Activated CD4-positive, alpha-beta T cell treated with anti-CD3 and anti-CD28 coated beads, Interleukin-10, Interleukin-2, amounts not matched to agents 100 ng/mL and 50 ng/mL, durations not matched to agents 16 hours and 8 hours (primary cell): ENCODE measurements around the gene MRPS33.
"Not testable (repeated sequence)": the region's sequence is repeated elsewhere in the genome, so short reads cannot be mapped to it uniquely, and the experiment has no call there.

Experiments
- DNase-seq: peaks from one replicate; pipeline ENCODE4 v3.0.0-alpha.2; 2020

The MRPS33 gene

DNA sequence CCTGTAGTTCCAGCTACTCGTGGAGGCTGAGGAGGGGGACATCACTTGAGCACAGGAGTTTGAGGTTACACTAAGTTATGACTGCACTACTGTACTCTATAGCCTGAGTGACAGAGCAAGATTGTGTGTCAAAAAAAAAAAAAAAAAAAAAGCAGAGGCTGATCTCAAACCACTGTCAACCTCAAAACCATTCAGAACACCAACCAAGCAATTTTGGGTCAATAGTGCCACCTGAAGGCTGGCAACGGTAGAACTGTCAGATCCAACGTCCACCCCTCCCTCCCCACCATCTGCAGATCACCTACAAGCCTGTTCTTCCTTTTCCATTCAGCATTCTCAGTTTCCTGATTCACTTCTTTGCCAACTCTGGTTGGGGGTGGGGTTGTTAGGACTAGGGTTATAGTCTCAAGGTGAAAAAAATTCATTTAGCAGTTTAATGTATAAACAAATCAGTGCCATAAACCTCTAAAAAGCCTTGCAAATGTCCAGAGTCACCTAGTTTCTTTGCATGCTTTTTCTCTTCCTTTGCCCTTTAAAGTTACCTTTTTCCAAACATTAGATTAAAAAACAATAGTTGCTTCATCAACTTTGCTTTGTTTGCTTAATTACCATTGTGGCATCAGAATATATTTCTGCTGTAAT is 2.6 kb downstream of the MRPS33 start:
- DNase-seq: peak; percentile 86

DNA sequence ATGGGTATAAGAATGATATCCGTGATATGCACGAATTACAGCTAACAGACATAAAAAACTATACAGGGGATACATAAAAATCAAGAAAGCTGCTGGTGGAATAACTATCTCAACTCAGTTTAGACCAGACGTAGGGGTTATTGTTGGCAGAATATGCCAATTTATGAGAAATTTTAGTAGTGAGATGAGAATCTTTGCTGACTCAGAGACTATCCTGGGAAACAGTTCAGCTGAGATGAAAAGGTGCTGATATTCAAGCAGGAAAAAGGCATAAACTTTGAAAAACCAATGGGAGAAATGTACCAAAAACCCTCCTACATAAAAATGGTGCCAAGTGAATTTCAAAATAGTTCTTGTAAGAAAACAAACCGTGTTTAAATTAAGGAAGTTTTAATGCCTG is 3.3 kb downstream of the MRPS33 start:
- DNase-seq: no peak

DNA sequence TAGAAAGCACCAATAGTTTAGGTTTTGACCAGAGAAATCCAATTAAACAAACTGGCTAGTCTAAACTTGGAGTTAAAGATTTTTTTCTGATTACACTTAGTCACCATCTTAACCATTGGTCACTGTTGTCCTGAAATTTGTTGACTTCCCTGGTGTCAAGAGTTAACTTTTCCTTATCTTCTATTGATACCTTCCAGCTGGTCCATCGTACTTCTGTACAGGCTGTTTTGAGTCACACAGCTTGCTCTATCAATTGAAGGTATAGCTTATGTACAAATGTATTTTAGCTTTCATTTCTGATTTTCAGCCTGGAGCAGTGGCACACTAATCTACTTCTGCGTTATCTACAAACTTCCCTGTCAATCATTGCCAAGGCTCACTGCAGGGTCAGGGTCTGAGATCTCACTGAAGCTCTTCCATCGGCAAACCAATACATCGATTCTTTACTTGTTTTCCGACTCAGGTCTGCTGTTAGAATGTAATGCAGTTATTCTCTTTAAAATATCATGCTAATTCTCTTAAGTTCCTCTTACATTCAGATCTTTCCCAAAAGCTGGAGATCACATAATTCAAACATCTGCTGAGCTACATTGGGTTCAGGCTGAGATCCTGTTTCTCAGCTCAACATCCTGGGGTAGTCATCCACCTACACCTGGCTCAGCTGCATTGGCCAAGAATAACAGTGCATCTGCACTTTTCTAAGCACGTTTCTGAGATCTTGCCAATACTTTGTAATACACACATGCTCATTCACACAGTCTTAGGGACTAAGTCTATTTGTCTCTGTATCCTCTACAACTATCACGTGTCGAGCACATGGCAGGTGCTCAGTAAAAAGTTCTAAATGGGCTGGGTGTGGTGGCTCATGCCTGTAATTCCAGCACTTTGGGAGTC is 11.3 kb downstream of the MRPS33 start:
- no peak for DNase-seq

DNA sequence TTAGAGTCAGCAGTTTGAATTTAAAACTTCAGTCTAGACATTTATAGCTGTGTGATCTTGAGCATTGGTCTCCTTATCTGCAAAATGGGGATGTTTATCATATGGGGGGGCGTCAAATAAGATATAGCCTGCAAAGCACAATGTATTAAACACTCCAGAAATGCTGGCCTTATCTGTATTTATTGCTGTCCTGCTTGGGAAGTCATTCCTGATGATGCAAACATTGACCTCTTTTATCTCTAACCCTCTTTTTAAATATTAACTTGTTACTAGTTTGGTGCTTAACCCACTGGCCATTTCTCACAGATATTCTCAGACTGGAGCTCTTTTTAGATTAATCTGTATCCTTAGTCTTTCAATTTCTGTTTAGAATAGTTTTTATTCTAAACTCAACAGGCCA is 13.2 kb downstream of the MRPS33 start:
- DNase-seq: no peak

DNA sequence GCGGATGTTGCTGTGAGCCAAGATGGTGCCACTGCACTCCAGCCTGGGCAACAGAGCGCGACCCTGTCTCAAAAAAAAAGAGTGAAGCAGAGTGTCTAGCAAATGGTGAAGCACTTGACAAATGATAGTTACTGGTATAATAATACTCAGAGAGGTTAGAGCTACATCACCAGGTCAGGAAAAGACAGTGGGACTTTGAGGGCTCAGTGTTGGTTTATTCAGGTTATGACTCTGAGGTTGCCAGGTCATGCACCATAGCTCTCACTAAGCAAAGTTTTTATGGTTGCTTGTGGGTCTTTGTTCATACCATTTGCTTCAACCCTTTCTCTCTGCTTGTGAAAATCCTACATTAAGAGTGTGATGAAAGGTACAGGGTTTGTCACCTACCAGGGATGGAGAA is 13.6 kb downstream of the MRPS33 start:
- DNase-seq: no peak

DNA sequence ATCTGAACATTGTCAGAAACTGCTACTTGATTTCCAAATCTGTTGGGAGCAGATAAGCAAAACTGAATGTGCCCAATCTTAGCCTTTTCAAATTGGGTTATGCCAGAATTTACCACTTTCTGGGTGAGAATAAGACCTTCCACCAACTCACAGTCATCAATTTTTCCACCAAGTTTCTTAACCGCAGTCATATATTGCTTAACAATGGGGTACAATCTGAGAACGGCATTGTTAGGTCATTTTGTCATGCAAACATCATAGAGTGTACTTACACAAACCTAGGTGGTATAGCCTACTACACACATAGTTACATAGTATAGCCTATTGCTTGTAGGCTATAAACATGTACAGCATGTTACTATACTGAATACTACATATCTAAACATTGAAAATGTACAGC is 16.0 kb downstream of the MRPS33 start:
- DNase-seq: no peak

- no peak for DNase-seq
Measured at GRCh38 chr7:140992422-140992821, 22.3 kb downstream of the MRPS33 start.

- no peak for DNase-seq
Measured at GRCh38 chr7:140990193-140990962, 24.4 kb downstream of the MRPS33 start.

GRCh38 chr7:140989068-140989467 is 25.7 kb downstream of the MRPS33 start:
- no peak for DNase-seq

DNA sequence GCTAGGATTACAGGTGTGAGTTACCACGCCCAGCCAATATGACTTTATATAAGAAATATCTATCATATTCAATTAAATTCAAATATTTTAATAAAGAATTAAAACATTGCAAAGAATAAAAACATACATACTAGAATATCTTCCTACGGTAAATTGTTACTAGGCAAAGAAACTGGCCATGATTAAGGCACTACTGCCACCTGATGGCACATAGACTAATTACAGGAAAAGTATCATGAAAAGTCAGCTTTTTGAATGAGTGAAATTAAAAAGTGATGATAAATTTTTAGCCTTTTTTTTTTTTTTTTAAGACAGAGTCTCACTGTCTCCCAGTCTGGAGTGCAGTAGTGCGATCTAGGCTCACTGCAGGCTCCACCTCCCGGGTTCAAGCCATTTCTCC is 30.9 kb downstream of the MRPS33 start:
- DNase-seq: peak; percentile 21

DNA sequence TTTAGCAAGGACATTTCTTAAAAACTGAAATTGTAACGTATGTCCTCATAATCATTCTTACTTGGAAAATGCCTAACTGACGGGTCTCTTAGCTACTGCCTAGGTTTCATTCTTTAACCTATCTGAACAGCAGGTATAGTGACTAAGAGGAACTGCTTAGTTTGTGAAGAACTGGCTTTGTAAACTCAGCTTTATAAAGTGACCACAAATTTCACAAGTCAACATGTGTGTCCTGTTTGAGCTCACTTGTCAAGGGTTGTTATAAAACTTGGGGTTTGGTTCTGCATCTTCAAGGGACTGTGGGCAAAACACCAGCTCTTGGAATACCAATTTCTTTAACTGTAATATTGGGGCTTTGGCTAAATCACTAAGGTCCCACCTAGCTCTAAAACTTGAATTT is 32.2 kb downstream of the MRPS33 start:
- DNase-seq: peak; percentile 9

DNA sequence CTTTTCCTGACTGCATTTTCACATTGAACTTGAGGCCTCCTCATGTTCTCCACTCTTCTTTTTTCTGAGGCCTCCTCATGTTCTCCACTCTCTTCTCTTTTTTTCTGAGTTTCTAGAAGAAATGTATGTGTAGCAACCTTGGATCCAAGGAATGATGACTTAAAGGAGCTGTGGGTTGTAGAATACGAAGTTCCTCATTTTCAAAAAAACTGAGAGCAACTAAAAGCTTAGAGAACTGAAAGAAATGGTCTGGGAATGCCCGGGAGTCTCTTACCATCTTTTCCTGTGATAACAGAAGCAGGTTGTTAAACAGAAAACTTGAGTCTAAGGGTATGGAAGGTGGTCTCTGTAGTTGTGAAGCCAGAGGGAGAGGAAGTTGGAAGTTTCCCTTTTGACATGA is 32.8 kb downstream of the MRPS33 start:
- DNase-seq: no peak

- no peak for DNase-seq
Measured at GRCh38 chr7:140977741-140978140, 37.0 kb downstream of the MRPS33 start.

- no peak for DNase-seq
Measured at GRCh38 chr7:140972876-140973829, 41.6 kb downstream of the MRPS33 start.

DNA sequence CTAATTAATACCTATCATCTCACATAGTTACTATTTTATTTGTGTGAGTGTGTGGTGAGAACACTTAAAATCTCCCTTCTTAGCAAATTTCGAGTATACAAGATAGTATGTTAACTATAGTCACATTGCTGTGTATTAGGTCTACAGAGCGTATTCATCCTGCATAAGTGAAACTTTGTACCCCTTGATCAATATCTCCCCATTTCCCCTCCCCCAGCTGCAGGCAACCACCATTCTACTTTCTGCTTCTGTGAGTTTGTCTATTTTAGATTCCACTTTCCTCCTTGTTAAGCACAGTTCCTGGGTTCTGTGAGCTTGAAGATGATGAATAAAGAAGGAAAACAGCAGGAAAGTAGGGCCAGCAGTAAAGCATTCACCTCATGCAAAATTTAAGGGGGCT is 42.4 kb downstream of the MRPS33 start:
- DNase-seq: no peak

DNA sequence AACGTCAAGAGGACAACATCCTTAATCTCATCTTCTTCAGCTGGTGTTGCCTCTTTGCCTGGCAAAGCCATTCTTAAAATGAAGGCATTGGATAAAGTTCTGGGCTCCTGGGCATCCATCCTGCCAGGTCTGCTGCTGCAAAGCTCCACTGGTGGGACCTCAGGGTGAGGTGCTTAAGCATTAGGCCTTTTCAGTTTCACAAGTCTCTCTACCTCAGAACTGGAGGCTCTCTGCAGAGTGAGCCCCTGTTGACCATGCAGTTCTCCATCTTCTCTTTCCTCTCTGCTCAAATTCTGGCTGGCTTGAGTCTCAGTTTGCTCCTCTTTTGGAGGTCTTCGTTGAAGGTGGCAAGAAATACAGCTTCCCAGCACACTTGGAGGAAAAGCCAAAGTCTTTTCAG is 47.3 kb downstream of the MRPS33 start:
- no peak for DNase-seq

DNA sequence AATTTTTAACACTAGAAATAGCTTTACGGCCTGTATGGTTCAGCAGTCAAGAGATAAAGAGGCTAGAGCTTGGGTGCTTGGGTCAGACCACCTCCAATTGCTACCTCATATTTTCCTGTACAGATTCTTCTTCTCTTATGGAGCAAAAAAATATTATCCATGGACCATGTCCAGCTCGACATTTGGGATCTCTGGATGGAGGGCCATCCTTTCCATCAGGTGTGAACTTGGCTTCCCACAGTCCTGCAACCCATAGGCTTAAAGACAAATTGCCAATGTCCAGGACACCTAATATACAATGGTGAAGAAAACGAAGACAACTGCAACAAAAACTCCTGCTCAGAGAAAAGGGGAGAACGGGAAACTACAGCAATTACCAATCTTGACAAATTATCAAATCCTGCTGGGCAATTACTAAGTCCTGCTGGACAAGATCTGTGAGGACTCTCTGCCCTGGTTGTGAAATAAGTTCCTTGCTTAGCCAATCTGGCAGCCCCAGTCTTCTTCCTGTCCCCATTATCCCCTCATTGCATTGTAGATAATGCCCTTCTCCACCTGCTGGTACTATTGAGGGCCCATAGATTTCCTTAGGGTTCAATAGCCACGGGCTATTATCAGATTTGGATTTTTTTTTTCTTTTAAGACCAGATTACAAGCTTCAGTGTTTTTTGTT is 48.1 kb downstream of the MRPS33 start:
- DNase-seq: no peak

DNA sequence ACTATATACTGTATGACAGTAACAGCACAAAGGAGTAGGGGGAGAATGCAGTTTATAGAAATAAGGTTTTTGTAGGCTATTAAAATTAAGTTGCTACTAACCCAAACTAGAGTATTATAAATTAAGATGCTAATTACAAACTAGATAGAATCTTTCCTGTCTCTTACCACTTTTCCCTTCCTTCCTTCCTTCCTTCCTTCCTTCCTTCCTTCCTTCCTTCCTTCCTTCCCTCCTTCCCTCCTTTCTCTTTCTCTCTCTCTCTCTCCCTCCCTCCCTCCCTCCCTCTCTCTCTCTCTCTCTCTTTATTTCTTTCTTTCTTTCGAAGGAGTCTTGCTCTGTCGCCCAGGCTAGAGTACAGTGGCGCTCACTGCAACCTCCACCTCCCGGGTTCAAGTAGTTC is 53.6 kb downstream of the MRPS33 start:
- no peak for DNase-seq

DNA sequence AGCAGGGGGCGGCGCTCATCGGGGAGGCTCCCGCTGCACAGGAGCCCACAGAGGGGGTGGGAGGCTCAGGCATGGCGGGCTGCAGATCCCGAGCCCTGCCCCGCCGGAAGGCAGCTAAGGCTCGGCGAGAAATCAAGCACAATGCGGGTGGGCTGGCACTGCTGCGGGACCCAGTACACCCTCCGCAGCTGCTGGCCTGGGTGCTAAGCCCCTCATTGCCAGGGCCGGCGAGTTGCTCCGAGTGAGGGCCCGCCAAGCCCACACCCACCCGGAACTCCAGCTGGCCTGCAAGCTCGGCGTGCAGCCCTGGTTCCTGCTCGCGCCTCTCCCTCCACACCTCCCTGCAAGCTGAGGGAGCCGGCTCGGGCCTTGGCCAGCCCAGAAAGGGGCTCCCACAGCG is 57.8 kb downstream of the MRPS33 start:
- not testable (repeated sequence) for DNase-seq
